Measurements from ENCODE around the gene C2orf92.
"Not testable (repeated sequence)": the region's sequence is repeated elsewhere in the genome, so short reads cannot be mapped to it uniquely, and the experiment has no call there.

C2orf92 gene

DNA sequence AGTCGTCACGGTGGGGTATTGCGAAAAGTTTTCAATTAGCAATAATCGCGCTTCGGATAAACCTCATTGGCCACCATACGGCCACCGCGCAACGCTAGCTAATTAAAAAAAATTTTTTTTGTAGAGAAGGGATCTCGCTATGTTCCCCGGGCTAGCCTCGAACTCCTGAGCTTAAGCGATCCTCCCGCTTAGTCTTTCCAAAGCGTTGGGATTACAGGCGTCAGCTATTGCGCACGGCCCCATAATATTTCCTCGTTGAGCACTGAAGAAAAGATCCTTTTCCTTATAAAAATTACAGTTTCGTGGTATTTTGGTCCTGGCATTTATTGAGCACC lies 4.9 kb upstream of the C2orf92 start:
- H3K27ac ChIP-seq (ENCODE audit: low read depth, low read length, poor library complexity, severe bottlenecking), result peak overlapping the region; percentile 67
- H3K79me2 ChIP-seq (ENCODE audit: insufficient read depth, low read length), result peaks cover 5% of the 10 kb centered on the region
- no peaks in the 10 kb centered on the region for H3K9me2 ChIP-seq (ENCODE audit: low read depth, low read length)
- peaks cover 33% of the 10 kb centered on the region for H3K4me1 ChIP-seq (ENCODE audit: insufficient read depth, low read length, severe bottlenecking)
- H3K27me3 ChIP-seq (ENCODE audit: insufficient read depth, low read length), result no peaks in the 10 kb centered on the region
- no peaks in the 10 kb centered on the region for H3K9me3 ChIP-seq (ENCODE audit: low read length)
- peak overlapping the region; percentile 81 for H3K9ac ChIP-seq (ENCODE audit: low read length)
- no peaks in the 10 kb centered on the region for H4K20me1 ChIP-seq (ENCODE audit: insufficient read depth, low read length)
- peak overlapping the region; percentile 72 for H3K4me2 ChIP-seq (ENCODE audit: low read length)
- peak overlapping the region; percentile 60 for H2AFZ ChIP-seq (ENCODE audit: low read length)
- peaks cover 8% of the 10 kb centered on the region; the same call in 1 of the 2 replicates for H3K36me3 ChIP-seq (ENCODE audit: insufficient read depth, low read length)
- no peaks in the 10 kb centered on the region for H3F3A ChIP-seq (ENCODE audit: insufficient read depth, low read length)
- peak overlapping the region; percentile 80 for H3K4me3 ChIP-seq (ENCODE audit: low read depth, low read length, poor library complexity, severe bottlenecking)
- no peak for TF ChIP-seq EZH2 (IDR thresholded peaks at IDR 0.05; ENCODE audit: borderline replicate concordance, low read length)
- TF ChIP-seq, protein P1, sequence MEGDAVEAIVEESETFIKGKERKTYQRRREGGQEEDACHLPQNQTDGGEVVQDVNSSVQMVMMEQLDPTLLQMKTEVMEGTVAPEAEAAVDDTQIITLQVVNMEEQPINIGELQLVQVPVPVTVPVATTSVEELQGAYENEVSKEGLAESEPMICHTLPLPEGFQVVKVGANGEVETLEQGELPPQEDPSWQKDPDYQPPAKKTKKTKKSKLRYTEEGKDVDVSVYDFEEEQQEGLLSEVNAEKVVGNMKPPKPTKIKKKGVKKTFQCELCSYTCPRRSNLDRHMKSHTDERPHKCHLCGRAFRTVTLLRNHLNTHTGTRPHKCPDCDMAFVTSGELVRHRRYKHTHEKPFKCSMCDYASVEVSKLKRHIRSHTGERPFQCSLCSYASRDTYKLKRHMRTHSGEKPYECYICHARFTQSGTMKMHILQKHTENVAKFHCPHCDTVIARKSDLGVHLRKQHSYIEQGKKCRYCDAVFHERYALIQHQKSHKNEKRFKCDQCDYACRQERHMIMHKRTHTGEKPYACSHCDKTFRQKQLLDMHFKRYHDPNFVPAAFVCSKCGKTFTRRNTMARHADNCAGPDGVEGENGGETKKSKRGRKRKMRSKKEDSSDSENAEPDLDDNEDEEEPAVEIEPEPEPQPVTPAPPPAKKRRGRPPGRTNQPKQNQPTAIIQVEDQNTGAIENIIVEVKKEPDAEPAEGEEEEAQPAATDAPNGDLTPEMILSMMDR (IDR thresholded peaks at IDR 0.05; ENCODE audit: low read length), result peak; percentile 28; the same call in 1 of the 2 replicates

DNA sequence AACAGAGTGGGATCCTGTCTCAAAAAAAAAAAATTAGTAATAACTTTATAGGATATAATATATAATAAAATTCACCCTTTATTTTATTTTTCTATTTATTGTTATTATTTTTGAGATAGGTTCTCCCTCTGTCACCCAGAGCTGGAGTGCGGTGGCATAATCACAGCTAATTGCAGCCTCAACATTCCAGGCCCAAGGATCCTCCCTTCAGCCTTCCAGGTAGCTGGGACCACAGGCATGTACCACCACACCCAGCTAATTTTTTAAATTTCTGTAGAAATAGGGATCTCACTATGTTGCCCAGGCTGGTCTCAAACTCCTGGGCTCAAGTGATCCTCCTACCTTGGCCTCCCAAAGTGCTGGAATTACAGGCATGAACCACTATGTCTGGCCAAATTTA lies 958 bp downstream of the C2orf92 start:
- Histone ChIP-seq H4K20me1 (ENCODE audit: insufficient read depth, low read length) (no peaks in the 10 kb centered on the region), H3K27ac (ENCODE audit: low read depth, low read length, poor library complexity, severe bottlenecking) (no peak overlapping the region), H3K9me2 (ENCODE audit: low read depth, low read length) (no peaks in the 10 kb centered on the region), H3K79me2 (ENCODE audit: insufficient read depth, low read length) (no peaks in the 10 kb centered on the region), H3K27me3 (ENCODE audit: insufficient read depth, low read length) (no peaks in the 10 kb centered on the region), H3K9ac (ENCODE audit: low read length) (no peak overlapping the region), H2AFZ (ENCODE audit: low read length) (no peak overlapping the region), H3K4me2 (ENCODE audit: low read length) (no peak overlapping the region), H3F3A (ENCODE audit: insufficient read depth, low read length) (no peaks in the 10 kb centered on the region), H3K4me1 (ENCODE audit: insufficient read depth, low read length, severe bottlenecking) (peaks cover 9% of the 10 kb centered on the region), H3K4me3 (ENCODE audit: low read depth, low read length, poor library complexity, severe bottlenecking) (no peak overlapping the region), H3K9me3 (ENCODE audit: low read length) (no peaks in the 10 kb centered on the region), H3K36me3 (ENCODE audit: insufficient read depth, low read length) (no peaks in the 10 kb centered on the region)
- no peak for TF ChIP-seq EZH2 (IDR thresholded peaks at IDR 0.05; ENCODE audit: borderline replicate concordance, low read length)
- TF ChIP-seq, protein P1 (IDR thresholded peaks at IDR 0.05; ENCODE audit: low read length), result no peak

DNA sequence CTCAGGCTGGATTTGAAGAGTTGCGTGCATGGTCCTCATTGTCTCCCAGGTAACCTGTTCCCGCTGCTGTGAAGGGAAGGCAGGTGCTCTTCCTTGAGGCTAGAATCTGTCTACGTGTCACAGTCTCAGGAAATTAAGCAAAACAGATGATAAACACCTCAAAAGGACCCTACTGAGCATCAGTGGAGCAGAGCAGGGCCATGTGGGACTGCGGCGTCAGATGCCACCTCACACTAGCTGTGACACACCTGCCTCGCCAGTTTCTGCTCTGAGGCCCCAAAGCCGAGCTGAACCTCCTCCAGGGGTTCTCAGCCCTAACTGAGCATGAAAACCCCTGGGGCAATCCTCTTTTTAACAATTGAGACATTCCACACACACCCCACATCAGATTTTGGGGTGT lies 2.0 kb downstream of the C2orf92 start:
- TF ChIP-seq, protein P1 (IDR thresholded peaks at IDR 0.05; ENCODE audit: low read length), result no peak
- TF ChIP-seq EZH2 (IDR thresholded peaks at IDR 0.05; ENCODE audit: borderline replicate concordance, low read length), result no peak

DNA sequence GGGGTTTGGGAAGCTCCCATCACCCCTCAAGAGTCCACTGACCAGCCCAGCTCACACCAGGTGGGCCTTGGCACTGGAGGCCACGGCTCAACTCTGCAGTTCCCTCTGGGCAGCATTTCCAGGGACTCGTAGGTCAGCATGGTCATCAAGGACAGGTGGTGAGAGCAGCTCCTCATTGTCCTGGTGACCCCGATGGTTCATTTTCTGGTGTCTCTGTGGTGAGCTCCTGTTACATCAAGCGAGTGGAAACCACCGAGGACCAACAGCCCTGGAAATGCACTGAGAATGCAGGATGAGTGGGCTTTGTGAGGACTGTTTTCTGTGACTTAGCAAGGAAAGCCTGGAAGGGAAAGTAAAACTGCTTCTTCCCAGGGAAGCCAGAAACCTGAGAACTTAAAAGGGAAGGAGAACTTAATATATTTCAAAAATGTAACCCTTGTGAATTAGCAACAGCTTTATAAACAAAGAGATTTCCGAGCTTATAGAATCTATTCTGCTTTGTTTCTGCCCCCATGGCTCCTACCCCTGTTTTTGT lies 3.2 kb downstream of the C2orf92 start:
- H4K20me1 ChIP-seq (ENCODE audit: insufficient read depth, low read length); H3K27me3 ChIP-seq (ENCODE audit: insufficient read depth, low read length); H3K4me3 ChIP-seq (ENCODE audit: low read depth, low read length, poor library complexity, severe bottlenecking); H3K4me1 ChIP-seq (ENCODE audit: insufficient read depth, low read length, severe bottlenecking); H2AFZ ChIP-seq (ENCODE audit: low read length); H3K27ac ChIP-seq (ENCODE audit: low read depth, low read length, poor library complexity, severe bottlenecking); H3K4me2 ChIP-seq (ENCODE audit: low read length); H3K9ac ChIP-seq (ENCODE audit: low read length); H3K9me3 ChIP-seq (ENCODE audit: low read length); H3K9me2 ChIP-seq (ENCODE audit: low read depth, low read length); H3K79me2 ChIP-seq (ENCODE audit: insufficient read depth, low read length); H3F3A ChIP-seq (ENCODE audit: insufficient read depth, low read length); H3K36me3 ChIP-seq (ENCODE audit: insufficient read depth, low read length): not testable (repeated sequence)

More for the DNA sequence above, 2.0 kb downstream of the C2orf92 start:
- Histone ChIP-seq H3F3A (ENCODE audit: insufficient read depth, low read length) (no peaks in the 10 kb centered on the region), H3K4me3 (ENCODE audit: low read depth, low read length, poor library complexity, severe bottlenecking) (no peak overlapping the region), H3K27ac (ENCODE audit: low read depth, low read length, poor library complexity, severe bottlenecking) (no peak overlapping the region), H3K36me3 (ENCODE audit: insufficient read depth, low read length) (no peaks in the 10 kb centered on the region), H3K9me3 (ENCODE audit: low read length) (no peaks in the 10 kb centered on the region), H2AFZ (ENCODE audit: low read length) (no peak overlapping the region), H3K79me2 (ENCODE audit: insufficient read depth, low read length) (no peaks in the 10 kb centered on the region), H3K4me1 (ENCODE audit: insufficient read depth, low read length, severe bottlenecking) (peaks cover 9% of the 10 kb centered on the region), H3K9ac (ENCODE audit: low read length) (no peak overlapping the region), H3K4me2 (ENCODE audit: low read length) (no peak overlapping the region), H4K20me1 (ENCODE audit: insufficient read depth, low read length) (no peaks in the 10 kb centered on the region), H3K9me2 (ENCODE audit: low read depth, low read length) (no peaks in the 10 kb centered on the region), H3K27me3 (ENCODE audit: insufficient read depth, low read length) (no peaks in the 10 kb centered on the region)
